Activated effector memory CD4-positive, alpha-beta T cell treated with Interleukin-2 at 50 U/mL for 16 hours (primary cell): ENCODE data around the gene FADS6.
"Not testable (repeated sequence)": the region's sequence is repeated elsewhere in the genome, so short reads cannot be mapped to it uniquely, and the experiment has no call there.

Source experiments
- DNase-seq: peaks from one replicate; pipeline ENCODE4 v3.0.0-alpha.2; 2020

Gene FADS6

DNA sequence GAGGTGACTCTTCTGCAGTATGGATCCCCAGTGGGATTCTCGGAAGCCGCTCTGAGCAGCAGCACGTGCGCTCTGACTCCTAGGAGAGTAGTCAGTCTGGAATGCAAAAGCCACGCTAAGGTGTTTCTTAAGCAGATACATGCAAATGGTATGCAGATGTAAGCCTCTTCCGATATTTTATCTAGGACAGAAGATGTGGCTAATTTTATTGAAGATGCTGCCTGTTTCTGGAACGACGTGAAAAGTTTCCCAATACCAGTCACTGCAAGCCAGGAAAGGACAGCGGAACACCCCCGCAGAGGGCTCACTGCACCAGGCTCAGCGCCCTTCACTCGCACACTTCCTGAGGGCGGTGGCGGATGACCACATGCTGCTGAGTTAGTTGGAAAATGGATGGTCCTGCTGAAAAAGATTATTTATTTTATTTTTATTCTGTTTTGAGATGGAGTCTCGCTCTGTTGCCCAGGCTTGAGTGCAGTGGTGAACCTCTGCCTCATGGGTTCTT lies 10.1 kb downstream of the FADS6 start:
- no peak for DNase-seq

DNA sequence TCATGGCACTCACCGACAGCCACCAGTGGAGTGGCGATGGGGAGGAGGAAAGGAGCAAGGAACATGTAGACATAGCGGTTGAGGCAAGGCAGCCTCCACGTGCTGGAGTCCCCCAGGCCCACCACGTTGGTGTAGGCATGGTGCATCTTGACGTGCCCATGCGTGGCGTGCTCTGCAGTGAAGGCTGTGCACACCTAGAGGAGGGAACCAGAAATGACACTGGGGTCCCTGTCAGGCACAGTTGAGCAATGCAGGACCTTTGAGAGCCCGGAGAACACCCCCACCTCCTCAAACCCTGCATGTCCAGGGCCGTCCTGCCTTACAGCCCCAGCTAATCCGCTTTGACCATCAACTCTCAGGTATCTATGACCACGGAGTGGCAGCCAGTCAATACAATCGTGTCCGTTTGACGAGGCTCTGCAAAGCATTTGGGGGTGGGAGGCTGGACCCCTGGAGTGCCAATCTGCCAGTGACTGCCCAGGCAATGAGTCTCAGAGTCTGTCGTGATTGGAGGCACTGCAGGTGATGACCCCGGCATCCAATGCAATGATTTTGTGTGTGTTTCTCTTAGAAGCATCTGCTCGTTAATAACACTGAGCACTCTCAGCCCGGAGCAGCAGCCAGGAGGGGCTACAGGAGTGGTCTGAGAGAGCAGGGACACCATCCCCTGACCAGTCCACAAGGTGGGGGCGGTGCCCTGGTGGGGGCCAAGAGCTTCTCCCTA lies 10.8 kb downstream of the FADS6 start:
- DNase-seq = no peak

DNA sequence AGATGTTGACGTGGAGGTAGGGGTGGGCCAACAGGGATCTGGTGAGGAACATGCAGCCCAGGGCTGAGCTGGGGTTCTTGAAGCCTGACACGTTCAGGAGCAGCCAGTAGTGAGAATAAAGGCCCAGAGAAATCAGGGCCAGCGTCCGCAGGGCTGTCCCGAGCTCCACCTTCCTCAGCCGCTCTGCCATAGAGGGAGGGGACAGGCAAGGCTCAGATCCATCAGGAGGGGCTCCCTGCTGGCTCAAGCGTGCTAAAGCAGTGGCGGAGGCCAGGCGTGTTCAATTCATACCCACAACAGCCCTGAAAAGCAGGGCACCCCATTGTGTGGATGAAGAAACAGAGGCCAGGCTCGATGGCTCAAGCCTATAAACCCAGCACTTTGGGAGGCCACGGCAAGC lies 12.4 kb downstream of the FADS6 start:
- DNase-seq = no peak

DNA sequence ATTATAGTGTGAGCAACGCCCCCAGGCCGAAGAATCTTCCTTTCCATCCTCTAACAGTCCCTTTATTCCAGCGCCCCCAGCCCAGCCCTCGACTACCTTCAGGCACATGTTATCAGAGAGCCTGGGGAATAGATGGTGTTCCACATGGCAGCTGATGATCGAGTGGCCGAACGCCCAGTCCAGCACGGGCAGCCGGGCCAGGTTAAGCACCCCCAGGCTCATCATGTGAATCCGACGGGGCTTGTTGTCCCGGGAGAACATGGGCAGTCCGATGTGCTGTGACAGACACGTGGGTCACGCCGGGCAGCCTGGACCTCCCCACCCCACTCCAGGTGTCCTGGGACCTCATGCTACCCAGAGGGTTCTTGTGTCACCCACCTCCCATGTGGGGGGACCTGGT lies 14.1 kb downstream of the FADS6 start:
- no peak for DNase-seq

DNA sequence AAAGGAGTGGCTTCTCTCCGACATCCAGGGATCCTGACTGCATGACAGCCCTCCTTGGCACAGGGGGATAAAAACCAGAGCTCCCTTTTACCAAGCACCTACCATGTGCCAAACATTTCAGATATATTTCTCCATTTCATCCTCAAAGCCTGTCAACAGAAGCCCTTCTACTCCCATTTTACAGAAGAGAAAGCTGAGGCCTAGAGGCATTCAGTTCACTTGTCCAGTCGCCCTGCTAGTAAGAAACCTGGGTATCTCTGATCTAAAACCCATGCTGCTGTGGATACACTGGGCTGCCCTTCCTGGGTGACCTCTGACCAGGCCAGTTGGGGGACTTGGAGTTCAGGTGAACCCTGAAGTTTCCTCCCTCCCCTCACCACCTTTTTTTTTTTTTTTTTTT lies 14.8 kb downstream of the FADS6 start:
- DNase-seq = no peak

DNA sequence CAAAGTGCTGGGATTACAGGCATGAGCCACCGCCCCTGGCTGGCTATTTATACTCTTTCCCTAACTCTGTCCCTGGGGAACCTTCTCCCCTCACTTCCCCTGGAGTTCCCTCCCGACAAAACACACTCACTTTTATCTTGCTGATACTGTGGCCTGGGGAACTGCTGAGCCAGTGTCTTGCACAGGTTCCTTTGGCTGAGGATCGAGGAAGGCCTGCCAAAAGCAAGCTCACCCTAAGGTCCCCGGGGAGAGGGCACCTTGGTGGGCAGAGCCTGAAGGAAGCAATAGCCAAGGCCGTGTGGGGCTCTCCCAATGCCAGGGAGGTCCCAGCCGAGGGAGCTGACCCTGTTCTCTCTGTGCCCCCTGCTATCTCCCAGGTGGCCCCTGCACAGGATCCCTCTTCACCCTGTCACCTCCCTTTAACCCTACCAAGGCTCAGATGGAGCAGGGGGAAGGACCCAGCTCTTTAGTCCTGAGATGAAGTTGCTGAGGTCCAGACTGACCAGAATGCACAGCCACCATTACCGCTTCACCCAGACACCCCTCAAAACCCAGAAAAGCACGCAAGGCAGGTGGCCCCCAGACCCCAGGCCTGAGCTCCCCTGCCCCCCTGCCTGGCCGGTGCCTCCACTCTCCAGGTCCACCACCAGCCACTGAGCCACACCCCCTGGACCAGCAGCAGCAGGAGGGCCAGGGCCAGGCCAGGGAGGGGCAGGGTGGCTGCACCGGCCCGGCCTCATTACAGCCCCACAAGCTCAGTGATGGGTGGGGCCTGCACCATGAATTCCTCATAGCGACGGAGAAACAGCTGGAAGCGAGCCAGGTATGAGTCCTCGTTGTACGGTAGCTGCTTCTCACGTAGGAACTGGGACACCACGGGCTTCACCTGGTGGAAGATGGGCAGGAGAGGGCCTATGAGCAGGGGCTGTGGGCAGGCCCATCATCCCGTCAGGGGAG lies 15.6 kb downstream of the FADS6 start:
- DNase-seq = no peak

DNA sequence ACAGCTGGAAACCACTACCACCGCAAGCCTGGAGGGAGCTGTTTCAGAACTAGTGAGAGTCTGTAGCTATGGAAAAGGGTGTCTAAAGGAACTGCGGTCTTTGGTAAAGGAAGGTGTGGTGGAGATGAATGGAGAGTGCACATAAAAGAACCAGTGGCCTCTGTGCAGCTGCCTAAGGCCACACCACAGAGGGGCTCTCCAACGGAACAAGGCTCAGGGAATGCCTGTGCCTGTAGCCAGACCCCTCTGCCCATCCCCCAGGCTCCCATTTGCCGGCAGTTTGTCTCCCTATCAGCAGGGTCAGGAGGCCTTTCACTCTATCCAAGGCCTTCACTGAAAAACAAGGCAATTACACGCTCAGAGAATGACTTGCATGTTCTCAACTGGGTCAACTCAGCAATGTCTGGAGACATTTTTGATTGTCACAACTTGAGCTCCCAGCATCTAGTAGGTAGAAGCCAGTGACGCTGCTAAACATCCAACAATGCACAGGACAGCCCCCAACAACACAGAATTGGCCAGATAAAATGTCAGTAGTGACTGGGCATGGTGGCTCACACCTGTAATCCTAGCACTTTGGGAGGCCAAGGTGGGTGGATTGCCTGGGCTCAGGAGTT lies 17.3 kb downstream of the FADS6 start:
- DNase-seq = no peak

DNA sequence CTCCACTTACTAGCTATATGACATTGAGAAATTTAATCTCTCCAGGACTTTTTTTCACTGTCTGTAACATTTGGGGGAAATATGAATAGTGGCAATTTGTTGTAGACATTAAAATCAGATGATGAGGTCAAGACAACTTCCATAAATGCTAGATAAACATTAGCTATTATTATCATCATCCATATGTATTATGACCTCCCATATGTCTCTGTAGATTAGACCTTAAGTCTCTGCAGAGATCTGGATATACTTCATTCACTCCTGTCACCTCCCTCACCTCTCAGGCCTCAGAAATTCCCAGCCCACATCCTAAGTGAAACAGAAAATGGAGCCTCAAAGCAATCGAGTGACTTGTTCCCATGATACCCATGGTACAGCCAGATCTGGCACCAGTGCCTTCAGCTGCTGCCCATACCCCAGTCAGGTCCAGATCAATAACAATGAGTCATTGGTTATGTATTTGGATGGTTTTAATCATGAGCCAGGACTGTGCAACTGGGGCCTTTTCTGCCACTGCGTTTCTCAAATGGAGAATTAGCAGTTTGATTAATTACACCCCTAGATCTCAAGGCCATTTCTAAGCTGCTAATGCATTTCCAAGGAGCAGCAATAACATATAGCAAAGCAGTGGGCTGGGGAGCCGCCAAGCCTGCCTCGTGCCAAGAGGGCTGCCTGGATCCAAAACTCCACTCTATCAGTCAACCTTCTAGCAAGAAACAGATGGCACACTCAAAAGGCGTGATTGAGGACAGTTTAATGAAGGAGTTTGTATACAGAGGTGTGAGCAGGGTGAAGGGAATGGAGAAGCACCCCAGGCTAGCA lies 18.1 kb downstream of the FADS6 start:
- DNase-seq = no peak

DNA sequence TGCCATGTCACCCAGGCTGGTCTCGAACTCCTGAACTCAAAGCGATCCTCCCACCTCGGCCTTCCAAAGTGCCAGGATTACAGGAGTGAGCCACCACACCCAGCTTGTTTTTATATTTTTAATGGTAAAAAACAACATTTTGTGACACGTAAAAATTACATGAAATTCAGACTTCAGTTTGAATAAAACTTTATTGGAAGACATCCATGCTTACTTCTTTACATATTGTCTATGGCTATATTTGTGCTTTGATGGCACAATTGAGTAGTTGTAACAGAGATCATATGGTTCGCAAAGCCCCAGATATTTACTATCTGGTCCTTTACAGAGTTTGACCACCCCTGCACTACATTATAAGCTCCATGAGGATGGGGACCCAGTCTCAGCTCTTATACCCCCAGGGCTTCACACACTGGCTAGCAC lies 18.8 kb downstream of the FADS6 start:
- no peak for DNase-seq

DNA sequence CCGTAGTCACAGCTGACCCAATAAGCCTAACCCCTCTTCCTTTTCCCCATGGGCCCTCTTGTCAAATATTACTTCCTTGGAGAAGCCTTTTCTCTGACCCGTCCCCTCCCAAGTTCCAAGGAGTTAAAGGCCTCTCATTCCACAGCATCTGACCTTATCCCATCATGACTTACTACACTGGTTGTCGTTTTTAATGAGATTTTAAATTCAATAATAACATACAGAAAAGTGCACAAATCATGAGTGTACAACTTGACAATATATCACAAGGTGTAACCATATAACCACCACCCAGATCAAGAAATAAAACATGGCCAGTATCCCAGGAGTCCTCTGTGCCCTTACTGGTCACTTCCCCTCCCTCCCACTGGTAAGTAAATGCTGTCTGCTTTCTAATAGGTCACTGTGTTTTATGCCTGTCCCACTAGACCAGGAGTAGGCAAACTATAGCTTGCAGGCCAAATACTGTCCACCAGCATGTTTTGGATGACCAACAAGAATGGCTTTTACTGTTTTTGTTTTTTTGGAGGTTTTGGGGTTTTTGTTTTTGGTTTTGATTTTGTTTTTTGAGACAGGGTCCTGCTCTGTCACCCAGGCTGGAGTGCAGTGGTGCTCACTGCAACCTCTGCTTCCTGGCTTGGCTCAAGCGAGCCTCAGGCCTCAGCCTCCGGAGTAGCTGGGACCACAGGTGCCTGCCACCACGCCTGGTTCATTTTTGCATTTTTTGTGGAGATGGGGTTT lies 19.4 kb downstream of the FADS6 start:
- DNase-seq = no peak

DNA sequence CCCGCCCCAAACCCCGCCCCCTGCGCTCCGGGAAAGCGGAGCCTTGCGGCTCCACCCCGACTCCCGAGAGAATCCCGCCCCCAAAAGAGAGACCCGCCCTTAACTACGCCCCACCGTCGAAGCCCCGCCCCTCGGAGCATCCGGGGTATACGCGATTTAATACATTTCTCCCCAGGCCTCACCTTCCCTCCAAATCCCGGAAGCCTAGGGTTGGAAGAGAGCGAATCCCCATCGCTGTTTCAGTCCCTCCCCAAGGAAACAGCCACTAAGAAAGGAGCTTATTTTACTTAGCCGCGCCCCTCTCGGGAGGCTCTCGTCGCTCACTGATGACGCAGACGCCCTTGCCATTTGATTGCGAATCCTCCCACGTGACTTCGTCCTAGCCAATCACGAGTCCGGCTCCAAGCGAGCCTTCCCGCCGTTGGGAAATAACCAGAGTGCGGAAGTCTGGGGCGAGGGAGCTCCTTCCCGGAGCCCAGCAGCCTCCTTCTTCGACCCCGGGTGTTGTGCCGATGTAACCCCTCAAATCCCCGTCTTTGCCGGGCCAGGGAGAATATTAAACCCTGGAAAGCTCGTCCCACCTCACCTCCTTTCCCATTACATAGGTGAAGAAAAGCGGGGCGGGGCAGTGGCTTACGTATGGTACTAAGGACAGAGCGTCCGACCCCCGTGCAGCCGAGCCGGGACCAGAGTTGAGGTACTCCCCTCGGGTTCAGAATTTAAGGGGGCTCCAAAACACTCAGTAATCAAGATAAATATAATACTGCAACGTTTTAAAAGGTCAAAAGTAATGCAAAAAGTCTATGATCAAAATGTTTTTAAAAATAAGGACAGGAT lies 20.2 kb downstream of the FADS6 start:
- peak; percentile 98 for DNase-seq

DNA sequence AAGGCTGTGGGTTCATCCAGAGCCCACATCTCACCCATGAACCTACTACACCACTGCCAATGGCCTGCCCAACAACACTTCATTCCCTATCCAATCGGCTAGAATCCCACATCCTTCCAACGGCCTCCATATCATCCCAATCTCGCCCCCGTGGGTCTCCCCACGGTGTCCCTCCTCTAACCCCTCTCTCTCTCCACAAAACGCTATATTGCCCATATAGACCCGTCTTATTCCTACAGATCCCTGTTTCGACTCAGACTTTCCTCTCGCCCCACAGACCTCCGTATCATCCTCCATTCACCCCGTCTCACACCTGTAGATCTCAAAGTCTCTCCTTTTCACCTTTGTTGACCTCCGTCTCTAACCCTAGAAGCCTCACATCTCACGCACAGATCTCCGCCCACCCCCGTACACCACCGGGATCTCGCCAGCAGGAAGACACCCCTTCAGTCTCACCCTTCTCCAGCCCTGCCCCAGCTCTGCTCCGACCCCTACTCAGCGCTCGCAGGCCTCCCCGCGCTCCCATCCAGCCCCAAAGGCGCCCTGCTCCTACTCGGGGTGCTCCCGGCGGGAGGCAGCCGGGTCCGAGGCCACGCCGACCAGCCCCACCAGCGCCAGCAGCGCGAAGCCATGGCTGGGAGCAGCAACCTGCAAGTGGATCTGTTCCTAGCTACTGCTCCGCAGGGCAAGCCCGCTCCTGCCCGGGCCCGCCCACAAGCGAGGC lies 21.0 kb downstream of the FADS6 start, which contains the start of gene FDXR:
Gene FDXR, minus strand, starts transcription at position 682 of the 724 bp plus-strand sequence. Its CDS starts 50 bp downstream, at position 632.
- no peak for DNase-seq

DNA sequence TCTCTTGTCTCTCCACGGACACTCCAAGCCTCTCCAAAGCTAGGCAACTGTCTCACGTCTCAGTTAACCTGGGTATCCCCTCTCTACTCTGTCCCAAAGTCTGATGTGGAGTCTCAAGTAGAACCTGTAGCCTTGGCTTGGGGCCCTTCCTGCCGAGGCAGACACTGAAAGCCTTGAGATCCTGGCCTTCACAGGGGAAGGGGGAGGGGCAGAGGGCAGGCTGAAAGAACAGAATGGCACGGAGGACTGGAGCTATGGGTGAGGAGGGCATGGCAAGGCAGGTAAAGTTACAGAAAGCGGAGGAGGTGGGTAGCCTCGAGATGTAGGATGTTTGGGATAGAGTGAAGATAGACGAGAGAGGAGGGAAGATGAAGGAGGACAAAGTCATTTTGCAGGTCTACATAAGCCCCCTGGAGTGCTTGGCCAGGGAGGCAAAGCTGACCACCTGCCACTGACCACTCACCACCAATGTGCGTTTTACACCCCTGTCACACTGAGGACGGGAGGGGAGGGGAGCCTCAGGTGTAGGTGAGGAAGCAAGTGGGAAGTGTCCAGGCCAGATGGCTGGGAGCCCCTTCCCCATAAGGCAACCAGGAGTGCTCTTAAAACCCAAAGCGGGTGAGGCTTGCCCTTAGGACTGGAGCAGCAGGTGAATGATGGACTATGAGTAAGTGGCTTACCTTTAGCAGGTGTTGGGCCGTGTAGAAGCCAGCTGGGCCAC lies 21.9 kb downstream of the FADS6 start:
- DNase-seq = no peak

DNA sequence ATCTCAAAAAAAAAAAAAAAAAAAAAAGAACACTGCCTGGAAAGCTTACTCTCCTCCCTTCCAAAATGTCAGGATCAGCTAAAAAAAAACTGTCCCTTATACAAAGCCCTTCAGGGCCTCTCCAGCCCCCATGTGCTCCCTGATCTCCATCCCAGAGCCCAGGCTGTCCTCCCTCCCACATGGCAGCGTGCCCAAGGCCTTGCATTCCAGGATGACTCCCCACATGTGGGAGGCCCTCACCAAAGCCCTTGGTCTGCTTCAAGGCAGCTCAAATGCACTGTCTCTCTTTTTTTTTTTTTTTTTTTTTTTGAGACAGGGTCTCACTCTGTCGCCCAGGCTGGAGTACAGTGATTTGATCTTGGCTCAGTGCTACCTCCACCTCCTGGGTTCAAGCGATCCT lies 22.9 kb downstream of the FADS6 start:
- no peak for DNase-seq

DNA sequence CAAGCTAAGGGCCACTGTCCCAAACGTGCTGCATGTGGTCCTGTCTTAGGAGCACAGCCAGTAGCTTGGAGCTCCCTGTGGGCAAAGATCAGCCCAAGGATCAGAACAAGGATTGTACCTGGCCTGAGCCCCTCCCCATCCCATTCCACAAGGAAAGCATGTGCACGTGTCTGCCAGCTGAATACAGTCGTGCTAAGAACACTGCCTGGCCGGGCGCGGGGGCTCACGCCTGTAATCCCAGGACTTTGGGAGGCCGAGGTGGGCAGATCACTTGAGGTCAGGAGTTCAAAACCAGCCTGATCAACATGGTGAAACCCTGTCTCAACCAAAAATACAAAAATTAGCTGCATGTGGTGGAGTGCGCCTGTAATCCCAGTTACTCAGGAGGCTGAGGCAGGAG lies 23.4 kb downstream of the FADS6 start:
- not testable (repeated sequence) for DNase-seq

DNA sequence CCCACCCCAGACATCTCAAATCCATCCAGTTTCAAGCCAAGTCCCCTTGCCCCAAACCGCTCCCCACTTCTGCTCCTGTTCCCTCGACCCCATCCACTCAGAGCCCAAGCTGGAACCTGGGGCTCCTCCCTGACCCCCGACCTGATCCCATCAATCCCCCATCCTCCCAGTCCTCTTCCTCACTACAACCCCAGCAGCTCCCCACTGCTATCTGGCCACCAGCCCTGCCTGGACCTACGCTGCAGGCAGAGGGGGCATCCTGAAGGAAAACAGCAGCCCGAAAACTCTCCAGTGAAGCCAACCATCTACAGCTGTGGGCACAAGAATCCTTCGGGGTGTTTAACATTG lies 24.6 kb downstream of the FADS6 start:
- no peak for DNase-seq

DNA sequence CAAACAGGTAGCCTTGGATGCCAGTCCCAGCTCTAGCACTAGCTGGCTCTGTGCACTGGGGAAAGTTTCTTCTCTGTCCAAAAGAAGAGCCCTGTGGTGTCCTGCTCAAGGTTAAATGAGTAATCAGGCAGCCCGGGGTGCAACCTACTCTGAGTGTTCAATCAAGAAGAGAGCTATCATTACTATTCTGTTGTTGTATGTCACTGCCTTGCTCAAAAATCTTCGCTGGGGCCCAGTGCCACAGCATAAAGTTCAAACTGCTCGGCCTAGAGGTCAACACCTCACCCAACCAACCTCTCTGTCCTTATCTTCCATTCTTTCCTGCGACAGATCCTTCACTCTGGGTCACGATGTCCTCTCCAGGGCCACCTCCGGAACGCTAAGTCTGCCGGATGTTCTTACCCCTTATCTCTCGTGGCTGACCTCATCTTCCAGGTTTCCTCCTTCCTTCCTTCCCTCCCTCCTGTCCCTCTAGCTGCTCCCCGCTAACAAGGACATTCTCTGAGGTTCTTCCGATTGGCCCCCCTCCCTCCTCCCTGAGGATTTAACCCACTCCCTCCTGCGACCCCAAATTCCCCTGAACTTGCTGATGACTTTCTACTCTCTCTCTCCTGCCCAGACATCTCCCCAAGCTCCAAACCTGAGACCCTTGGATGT lies 25.1 kb downstream of the FADS6 start:
- no peak for DNase-seq

DNA sequence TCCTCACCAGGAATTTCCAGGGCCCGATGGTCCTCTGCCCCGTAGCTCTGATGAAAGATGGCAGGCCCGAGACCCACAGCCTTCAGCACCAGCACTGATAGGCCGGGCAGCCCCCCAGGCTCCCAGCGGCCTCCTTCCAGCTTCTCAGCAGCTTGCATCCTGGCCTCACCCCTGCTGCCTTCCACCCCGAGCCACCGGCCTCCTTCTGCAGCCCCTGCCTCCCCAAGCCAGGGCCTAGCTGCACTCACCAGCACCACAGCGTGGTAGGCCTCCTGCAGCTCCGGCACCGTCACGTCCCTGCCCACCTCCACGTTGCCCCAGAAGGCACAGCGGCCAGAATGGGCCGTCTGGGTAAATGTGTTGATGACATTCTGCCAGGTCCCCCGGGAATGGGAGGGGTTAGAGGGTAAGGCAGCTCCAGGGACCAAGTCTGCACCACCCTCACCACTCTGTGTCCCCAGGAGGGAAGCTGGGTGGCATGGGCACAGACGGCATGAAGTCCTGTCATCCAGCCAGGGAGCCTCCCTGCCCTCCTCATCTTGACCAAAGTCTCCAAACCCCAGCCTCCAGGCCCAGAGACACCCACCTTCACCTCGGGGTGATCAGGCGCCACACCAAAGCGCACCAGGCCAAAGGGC lies 27.1 kb downstream of the FADS6 start:
- no peak for DNase-seq
